Osteoblast (primary cell): ENCODE results near the gene DRC7. TPM values are rescaled to one million over a fixed set of nuclear protein-coding genes. Genes with fewer than 3 reads are reported as not detected.
A peak's percentile ranks its signal among the peaks of the same experiment; 100 is the strongest.

Experiments
- DNase-seq: peaks from one replicate; pipeline ENCODE4 v3.0.0; 2011; ENCODE audit warnings: low spot score, mixed read lengths; ENCODE audit not compliant: insufficient read length; ENCODE audit errors: missing footprints
- H2AFZ ChIP-seq: 2 replicates; pipeline ENCODE4 v1.6.0; 2011; ENCODE audit warnings: mild to moderate bottlenecking, low read length
- H3K27ac ChIP-seq: 2 replicates; pipeline ENCODE4 v1.5.1; 2011; ENCODE audit warnings: mild to moderate bottlenecking, low read depth, low read length, moderate library complexity
- H3K27me3 ChIP-seq: 2 replicates; pipeline ENCODE4 v1.6.0; 2012; ENCODE audit warnings: mild to moderate bottlenecking, control low read depth, inconsistent platforms, low read length, moderate library complexity; ENCODE audit not compliant: insufficient read depth
- H3K36me3 ChIP-seq: 2 replicates; pipeline ENCODE4 v1.5.1; 2011; ENCODE audit warnings: mild to moderate bottlenecking, low read length, control low read depth, moderate library complexity; ENCODE audit not compliant: insufficient read depth
- H3K4me1 ChIP-seq: 2 replicates; pipeline ENCODE4 v1.5.1; 2011; ENCODE audit warnings: mild to moderate bottlenecking, low read length, control low read depth, moderate library complexity; ENCODE audit not compliant: insufficient read depth
- H3K4me2 ChIP-seq: 2 replicates; pipeline ENCODE4 v1.6.0; 2011; ENCODE audit warnings: mild to moderate bottlenecking, low read length; ENCODE audit not compliant: insufficient read depth
- H3K4me3 ChIP-seq: fragments of 200-600 bp; sonication (generic); 3 replicates; pipeline ENCODE4 v1.5.1; 2012; ENCODE audit warnings: mild to moderate bottlenecking, low read length, inconsistent platforms; ENCODE audit not compliant: insufficient read depth
- H3K79me2 ChIP-seq: 2 replicates; pipeline ENCODE4 v1.6.0; 2012; ENCODE audit warnings: mild to moderate bottlenecking, low read length, control low read depth, inconsistent platforms; ENCODE audit not compliant: insufficient read depth
- H3K9me3 ChIP-seq: 2 replicates; pipeline ENCODE4 v1.5.1; 2011; ENCODE audit warnings: low read depth, low read length, control low read depth
- H4K20me1 ChIP-seq: 2 replicates; pipeline ENCODE4 v1.6.0; 2012; ENCODE audit warnings: mild to moderate bottlenecking, low read length, control low read depth; ENCODE audit not compliant: insufficient read depth
- total RNA-seq: library from RNA; depleted of rRNA; stranded (reverse); fragments of >200 nt; gene quantifications from 2 replicates; pipeline ENCODE4 v1.2.3, GENCODE V29; 2012
- TF ChIP-seq, protein P1 (sequence below): IDR thresholded peaks from 2 replicates; pipeline ENCODE4 v1.5.1; 2011; ENCODE audit warnings: mild to moderate bottlenecking, low read depth, low read length, moderate library complexity; ENCODE audit errors: extremely low read depth

DRC7 gene
- total RNA-seq, 1 donor: not detected

GRCh38 chr16:57756424-57757325, 62.1 kb downstream of the DRC7 start:
- no peaks in the 10 kb centered on the region for H3K27me3 ChIP-seq
- H3K79me2 ChIP-seq: no peaks in the 10 kb centered on the region
- no peak overlapping the region for H2AFZ ChIP-seq
- peaks cover 12% of the 10 kb centered on the region for H3K36me3 ChIP-seq
- H3K9me3 ChIP-seq: no peaks in the 10 kb centered on the region
- no peak overlapping the region for H3K4me3 ChIP-seq
- no peak overlapping the region for H3K4me2 ChIP-seq
- no peaks in the 10 kb centered on the region for H3K4me1 ChIP-seq
- peak; percentile 76 for DNase-seq
- H4K20me1 ChIP-seq: peaks cover 6% of the 10 kb centered on the region
- TF ChIP-seq, protein P1, sequence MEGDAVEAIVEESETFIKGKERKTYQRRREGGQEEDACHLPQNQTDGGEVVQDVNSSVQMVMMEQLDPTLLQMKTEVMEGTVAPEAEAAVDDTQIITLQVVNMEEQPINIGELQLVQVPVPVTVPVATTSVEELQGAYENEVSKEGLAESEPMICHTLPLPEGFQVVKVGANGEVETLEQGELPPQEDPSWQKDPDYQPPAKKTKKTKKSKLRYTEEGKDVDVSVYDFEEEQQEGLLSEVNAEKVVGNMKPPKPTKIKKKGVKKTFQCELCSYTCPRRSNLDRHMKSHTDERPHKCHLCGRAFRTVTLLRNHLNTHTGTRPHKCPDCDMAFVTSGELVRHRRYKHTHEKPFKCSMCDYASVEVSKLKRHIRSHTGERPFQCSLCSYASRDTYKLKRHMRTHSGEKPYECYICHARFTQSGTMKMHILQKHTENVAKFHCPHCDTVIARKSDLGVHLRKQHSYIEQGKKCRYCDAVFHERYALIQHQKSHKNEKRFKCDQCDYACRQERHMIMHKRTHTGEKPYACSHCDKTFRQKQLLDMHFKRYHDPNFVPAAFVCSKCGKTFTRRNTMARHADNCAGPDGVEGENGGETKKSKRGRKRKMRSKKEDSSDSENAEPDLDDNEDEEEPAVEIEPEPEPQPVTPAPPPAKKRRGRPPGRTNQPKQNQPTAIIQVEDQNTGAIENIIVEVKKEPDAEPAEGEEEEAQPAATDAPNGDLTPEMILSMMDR: no peak
- H3K27ac ChIP-seq: no peak overlapping the region

DNA sequence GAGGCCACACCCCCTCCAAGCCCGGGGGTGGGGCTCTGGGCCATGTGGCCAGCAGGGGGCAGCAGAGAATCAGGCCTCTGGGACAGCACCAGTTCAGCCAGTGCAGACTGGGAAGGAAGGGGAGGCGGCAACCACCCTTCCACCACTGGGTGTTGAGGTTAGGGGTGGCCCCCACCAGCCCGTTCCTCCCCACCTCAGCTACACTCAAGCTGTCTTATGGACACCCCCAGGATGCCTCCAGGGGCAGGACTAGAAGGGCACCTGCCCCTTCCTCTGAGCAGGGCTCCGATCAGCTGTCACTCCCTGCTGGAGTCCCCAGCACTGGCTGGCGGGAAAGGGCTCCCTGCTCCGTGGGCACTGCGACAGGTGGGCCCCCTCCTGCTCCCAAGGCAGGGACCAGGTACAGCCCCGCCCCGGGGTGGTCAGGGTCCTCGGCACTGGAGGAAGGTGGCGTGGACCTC, 62.8 kb downstream of the DRC7 start:
- Histone ChIP-seq H3K4me2 (no peak overlapping the region), H3K9me3 (no peaks in the 10 kb centered on the region), H3K36me3 (peaks cover 14% of the 10 kb centered on the region), H3K27me3 (no peaks in the 10 kb centered on the region), H2AFZ (no peak overlapping the region), H3K27ac (no peak overlapping the region), H3K4me3 (no peak overlapping the region), H3K79me2 (no peaks in the 10 kb centered on the region), H4K20me1 (peaks cover 6% of the 10 kb centered on the region), H3K4me1 (no peaks in the 10 kb centered on the region)
- TF ChIP-seq, protein P1: peak; percentile 89
- peak; percentile 100 for DNase-seq

GRCh38 chr16:57757883-57758282, 63.3 kb downstream of the DRC7 start:
- H3K4me3 ChIP-seq: no peak overlapping the region
- H3K79me2 ChIP-seq: no peaks in the 10 kb centered on the region
- no peak overlapping the region for H2AFZ ChIP-seq
- H3K4me1 ChIP-seq: no peaks in the 10 kb centered on the region
- no peaks in the 10 kb centered on the region for H3K9me3 ChIP-seq
- H3K27ac ChIP-seq: no peak overlapping the region
- peak; percentile 82 for DNase-seq
- TF ChIP-seq, protein P1: no peak
- peaks cover 6% of the 10 kb centered on the region for H4K20me1 ChIP-seq
- H3K36me3 ChIP-seq: peaks cover 15% of the 10 kb centered on the region
- H3K27me3 ChIP-seq: no peaks in the 10 kb centered on the region
- H3K4me2 ChIP-seq: no peak overlapping the region
